Kidney epithelial cell (primary cell): ENCODE results near the gene STIMATE. TPM values are rescaled to one million over a fixed set of nuclear protein-coding genes. Genes with fewer than 3 reads are reported as not detected.

Experiments used
- DNase-seq: peaks from one replicate; pipeline ENCODE4 v3.0.0-alpha.2; 2010; ENCODE audit warnings: low read depth
- H3K27me3 ChIP-seq: 2 replicates; pipeline ENCODE4 v1.6.0; 2011; ENCODE audit warnings: low read length; ENCODE audit not compliant: control insufficient read depth, insufficient read depth
- H3K36me3 ChIP-seq: 2 replicates; pipeline ENCODE4 v1.5.1; 2011; ENCODE audit warnings: low read length; ENCODE audit not compliant: control insufficient read depth, insufficient read depth
- H3K4me3 ChIP-seq: 2 replicates; pipeline ENCODE4 v1.5.1; 2011; ENCODE audit warnings: low read depth, mild to moderate bottlenecking, control low read depth, low read length
- CTCF ChIP-seq: IDR thresholded peaks from 2 replicates; pipeline ENCODE4 v1.5.1; 2011; ENCODE audit warnings: mild to moderate bottlenecking, moderate library complexity, low read length, control low read depth, inconsistent platforms; ENCODE audit not compliant: insufficient read depth, poor library complexity, severe bottlenecking
- total RNA-seq: library from RNA; depleted of rRNA; stranded (reverse); fragments of >200 nt; gene quantifications from 2 replicates; pipeline ENCODE4 v1.2.3, GENCODE V29; 2015

The STIMATE gene
- total RNA-seq, 1 donor from 2014 or later: 15.2 TPM

GRCh38 chr3:52892625-52893311 is 4.6 kb downstream of the STIMATE start:
- no peaks in the 10 kb centered on the region for H3K27me3 ChIP-seq
- no peak overlapping the region for H3K4me3 ChIP-seq
- H3K36me3 ChIP-seq: no peaks in the 10 kb centered on the region
- TF ChIP-seq CTCF: no peak
- no peak for DNase-seq

DNA sequence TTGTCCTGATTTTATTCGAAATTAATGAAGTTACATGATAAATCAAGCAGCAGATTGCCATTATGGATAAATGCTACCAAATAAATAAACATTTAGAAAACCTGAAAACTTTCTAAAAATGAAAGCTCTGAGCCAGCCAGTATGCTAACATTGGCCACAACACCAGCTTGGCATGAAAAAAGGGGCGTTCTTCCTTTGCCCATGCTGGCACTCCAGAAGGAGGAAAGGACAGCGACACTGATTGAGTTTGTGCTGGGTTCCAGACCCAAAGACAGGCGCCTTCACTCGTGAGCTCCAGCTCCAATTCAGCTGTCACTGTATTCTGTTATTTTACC is 5.1 kb downstream of the STIMATE start:
- DNase-seq: no peak
- TF ChIP-seq CTCF: no peak
- H3K36me3 ChIP-seq: no peaks in the 10 kb centered on the region
- H3K4me3 ChIP-seq: no peak overlapping the region
- no peaks in the 10 kb centered on the region for H3K27me3 ChIP-seq

- no peak for DNase-seq
- H3K36me3 ChIP-seq: no peaks in the 10 kb centered on the region
- no peak for TF ChIP-seq CTCF
- H3K27me3 ChIP-seq: no peaks in the 10 kb centered on the region
- H3K4me3 ChIP-seq: no peak overlapping the region
Observed at GRCh38 chr3:52891615-52892081, 5.7 kb downstream of the STIMATE start.

GRCh38 chr3:52891164-52891563 is 6.2 kb downstream of the STIMATE start:
- no peaks in the 10 kb centered on the region for H3K27me3 ChIP-seq
- no peak overlapping the region for H3K4me3 ChIP-seq
- TF ChIP-seq CTCF: no peak
- DNase-seq: no peak
- no peaks in the 10 kb centered on the region for H3K36me3 ChIP-seq

GRCh38 chr3:52890735-52891134 is 6.6 kb downstream of the STIMATE start:
- H3K4me3 ChIP-seq: no peak overlapping the region
- DNase-seq: no peak
- no peaks in the 10 kb centered on the region for H3K36me3 ChIP-seq
- TF ChIP-seq CTCF: no peak
- no peaks in the 10 kb centered on the region for H3K27me3 ChIP-seq

DNA sequence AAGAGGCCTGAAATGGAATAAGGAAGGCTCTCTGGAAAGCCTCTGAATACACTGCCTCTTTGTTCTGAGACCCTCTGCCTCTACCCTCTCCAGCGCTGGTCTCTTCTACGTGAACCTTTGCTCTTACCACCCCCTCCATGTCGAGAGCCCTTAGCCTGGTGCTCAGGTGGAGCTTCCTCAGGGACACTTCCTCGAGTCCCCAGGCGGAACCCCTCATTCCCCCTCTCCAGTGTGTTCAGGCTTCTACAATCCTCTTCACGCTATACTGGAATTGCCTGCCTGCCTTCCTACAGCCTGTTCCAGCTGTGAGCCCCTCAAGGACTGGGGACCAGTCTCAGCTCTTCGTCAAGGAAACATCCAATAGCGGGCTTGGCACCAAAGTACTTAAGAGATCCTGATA is 7.4 kb downstream of the STIMATE start:
- no peak for TF ChIP-seq CTCF
- H3K4me3 ChIP-seq: no peak overlapping the region
- no peaks in the 10 kb centered on the region for H3K36me3 ChIP-seq
- H3K27me3 ChIP-seq: no peaks in the 10 kb centered on the region
- no peak for DNase-seq
